Ishikawa (cell line): Measurements from ENCODE around the gene THOP1.

ENCODE experiments used
- CREB1 ChIP-seq: IDR thresholded peaks from 2 replicates; pipeline ENCODE4 v1.6.1; 2012; ENCODE audit warnings: low read depth
- EGR1 ChIP-seq: IDR thresholded peaks from 2 replicates; pipeline ENCODE4 v1.6.1; 2012

DNA sequence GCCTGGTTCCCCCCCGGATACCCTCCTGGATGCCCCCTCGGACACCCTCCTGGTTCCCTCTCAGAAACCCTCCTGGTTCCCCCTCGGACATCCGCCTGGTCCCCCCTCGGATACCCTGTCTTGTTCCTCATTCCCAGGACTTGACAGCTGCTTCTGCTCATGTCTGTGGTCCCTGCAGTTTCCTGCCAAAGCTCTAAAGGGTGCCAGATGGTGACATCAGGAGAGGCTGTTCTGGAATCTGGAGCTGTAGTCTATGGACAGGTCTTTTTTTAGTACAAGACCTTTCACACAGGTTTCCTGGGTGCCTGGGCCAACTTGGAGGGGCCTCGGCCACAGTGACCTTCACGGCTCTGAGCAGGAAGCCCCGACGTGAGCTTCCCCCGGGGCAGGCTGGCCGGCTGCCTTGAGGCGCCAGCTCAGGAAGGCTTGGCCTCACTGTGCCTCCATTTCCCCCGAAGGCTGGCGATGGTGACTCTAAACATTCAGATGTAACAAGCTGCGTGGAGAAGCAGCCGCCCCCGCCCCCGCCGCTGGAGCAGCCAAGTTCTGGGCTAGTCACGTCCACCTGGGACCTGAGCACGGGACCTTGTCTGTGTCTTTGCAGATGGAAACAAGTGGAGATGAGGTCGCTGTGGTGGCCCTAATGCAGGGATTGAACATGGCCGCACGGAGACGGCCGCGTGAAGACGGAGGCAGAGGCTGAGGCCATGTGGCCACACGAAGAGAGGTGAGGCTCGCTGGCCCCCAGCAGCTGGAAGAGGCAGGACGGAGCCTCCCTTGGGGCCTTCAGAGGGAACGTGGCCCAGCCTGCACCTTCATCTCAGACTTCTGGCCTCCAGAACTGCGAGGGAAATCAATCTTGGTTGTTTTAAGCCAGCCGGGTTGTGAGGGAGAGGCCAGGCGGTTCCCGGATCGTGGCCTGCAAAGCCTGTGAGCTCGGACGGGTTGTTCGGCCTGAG, 15.0 kb upstream of the THOP1 start:
- no peak for TF ChIP-seq CREB1
- TF ChIP-seq EGR1: no peak
